Panc1 (cell line): ENCODE measurements around the gene DGKD. TPM values are rescaled to one million over a fixed set of nuclear protein-coding genes. Genes with fewer than 3 reads are reported as not detected.

Experiments
- ATAC-seq: fragments of 200-7000 bp; cut with Tn5 transposase; 2 replicates; pipeline ENCODE4 v1.9.1; 2020; ENCODE audit warnings: mild to moderate bottlenecking, moderate library complexity
- BruUV-seq: library from RNA; stranded (reverse); fragments of 400-500 nt; replicated peaks from 2 replicates; lab custom pipeline; 2021; lab: Mats Ljungman, UMichigan
- CTCF ChIA-PET: fragments of 300-600 bp; sonication (Branson Sonifier 250); formaldehyde crosslinking; loops from one replicate; lab custom pipeline; 2022; ENCODE audit warnings: antibody characterized with exemption; lab: Charles Lee
- POLR2A ChIA-PET: fragments of 300-600 bp; sonication (Branson Sonifier 250); formaldehyde crosslinking; loops from one replicate; lab custom pipeline; 2022; ENCODE audit warnings: antibody characterized with exemption; lab: Charles Lee
- DNase-seq: peaks from one replicate; pipeline ENCODE4 v3.0.0-alpha.2; 2010; ENCODE audit warnings: low read depth, low spot score
- H3K27ac ChIP-seq: 2 replicates; pipeline ENCODE4 v1.5.1; 2011; ENCODE audit warnings: mild to moderate bottlenecking, low read length, inconsistent platforms
- H3K27me3 ChIP-seq: fragments of 200-500 bp; sonication (Bioruptor generic); 2 replicates; pipeline ENCODE4 v1.6.0; 2014; ENCODE audit warnings: low read length, inconsistent platforms; ENCODE audit not compliant: control insufficient read depth, insufficient read depth
- H3K36me3 ChIP-seq: fragments of 200-500 bp; sonication (Bioruptor generic); 2 replicates; pipeline ENCODE4 v1.5.1; 2014; ENCODE audit warnings: inconsistent platforms, mild to moderate bottlenecking, low read length, moderate library complexity; ENCODE audit not compliant: control insufficient read depth, insufficient read depth
- H3K4me1 ChIP-seq: 2 replicates; pipeline ENCODE4 v1.5.1; 2011; ENCODE audit warnings: inconsistent platforms, mild to moderate bottlenecking, low read length, moderate library complexity; ENCODE audit not compliant: control insufficient read depth, insufficient read depth
- H3K4me3 ChIP-seq, 2 experiments: 2 replicates each; pipeline ENCODE4 v1.5.1; 2011 to 2012; ENCODE audit warnings: low read depth in 2 of 2, low read length in 2 of 2, mild to moderate bottlenecking in 2 of 2, inconsistent platforms in 1 of 2, moderate library complexity in 1 of 2
- H3K9me3 ChIP-seq: fragments of 200-500 bp; sonication (Bioruptor generic); 2 replicates; pipeline ENCODE4 v1.5.1; 2014; ENCODE audit warnings: low read depth, mild to moderate bottlenecking, inconsistent platforms, low read length, moderate library complexity; ENCODE audit not compliant: control insufficient read depth, insufficient read depth
- CTCF ChIP-seq: fragments of 450-650 bp; IDR thresholded peaks from 2 replicates; pipeline ENCODE4 v1.5.1; 2017; ENCODE audit warnings: mild to moderate bottlenecking
- POLR2AphosphoS5 ChIP-seq: IDR thresholded peaks from 2 replicates; pipeline ENCODE4 v1.6.1; 2012; ENCODE audit warnings: mild to moderate bottlenecking, low read depth, low read length, moderate library complexity
- SIN3A ChIP-seq: IDR thresholded peaks from 2 replicates; pipeline ENCODE4 v1.6.1; 2012; ENCODE audit warnings: low read depth, mild to moderate bottlenecking, low read length, moderate library complexity, borderline replicate concordance; ENCODE audit not compliant: insufficient read depth
- TCF7L2 ChIP-seq: IDR thresholded peaks from 2 replicates; pipeline ENCODE4 v1.6.1; 2011; ENCODE audit warnings: mild to moderate bottlenecking, low read depth, low read length, inconsistent platforms
- in situ Hi-C: cut with HindIII; loops from 2 replicates; pipeline ENCODE4 v1.10.0; 2016; ENCODE audit warnings: low sequenced_read_pairs, low pct_unique_long_range_greater_than_20kb
- intact Hi-C: fragments of 100-400 bp; cut with micrococcal nuclease; formaldehyde crosslinking; loops from one replicate; pipeline ENCODE4 v1.10.0; 2022; ENCODE audit not compliant: unreplicated experiment
- total RNA-seq: library from RNA; stranded (reverse); gene quantifications from one replicate; pipeline ENCODE4 v1.2.1, GENCODE V29; 2021; ENCODE audit not compliant: unreplicated experiment
- TF ChIP-seq, protein P1 (sequence below), 2 experiments: IDR thresholded peaks; 2 replicates each; pipeline ENCODE4 v1.6.1; 2011 to 2012; ENCODE audit warnings: low read depth in 2 of 2, control low read depth in 1 of 2, low read length in 1 of 2, mild to moderate bottlenecking in 1 of 2, moderate library complexity in 1 of 2; ENCODE audit not compliant: insufficient read depth in 1 of 2

Gene DGKD
- total RNA-seq, 1 experiment from 2014 or later, result 89.0 TPM

DNA sequence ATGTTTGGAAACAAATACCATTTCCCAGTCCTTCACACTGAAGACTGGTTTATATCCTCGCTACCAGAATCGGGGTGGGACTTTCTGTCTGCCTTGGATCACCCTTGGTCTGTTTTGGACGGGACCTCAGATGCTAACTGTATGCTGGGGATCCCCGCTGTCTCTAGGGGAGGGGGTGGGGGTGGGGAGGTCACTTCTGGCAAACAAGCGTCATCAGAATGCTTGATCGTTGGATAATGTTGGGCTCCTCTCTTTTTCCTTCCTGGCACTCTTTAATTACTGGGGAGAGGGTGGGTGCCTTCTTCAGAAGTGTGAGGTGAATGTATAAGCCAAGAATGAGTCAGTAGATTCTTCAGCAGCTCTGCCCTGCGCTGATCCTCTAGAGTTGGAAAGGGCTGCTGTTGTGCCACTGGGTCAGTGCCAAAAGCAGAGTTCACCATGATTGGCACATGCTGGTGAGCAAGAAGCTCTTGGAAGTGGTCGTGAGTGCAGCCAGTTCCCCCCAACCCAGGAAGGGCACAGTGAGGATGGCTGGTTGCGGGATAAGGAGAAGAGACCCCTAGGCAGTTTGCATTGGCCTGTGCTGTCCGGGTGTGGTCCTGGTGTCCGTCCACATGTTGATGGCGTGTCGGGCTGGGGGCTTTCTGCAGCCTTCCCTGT, 32.2 kb downstream of the DGKD start:
- no peaks in the 10 kb centered on the region for H3K36me3 ChIP-seq
- no peak for DNase-seq
- TF ChIP-seq TCF7L2 (no peak), CTCF (no peak), POLR2AphosphoS5 (no peak), SIN3A (no peak)
- TF ChIP-seq, protein P1, sequence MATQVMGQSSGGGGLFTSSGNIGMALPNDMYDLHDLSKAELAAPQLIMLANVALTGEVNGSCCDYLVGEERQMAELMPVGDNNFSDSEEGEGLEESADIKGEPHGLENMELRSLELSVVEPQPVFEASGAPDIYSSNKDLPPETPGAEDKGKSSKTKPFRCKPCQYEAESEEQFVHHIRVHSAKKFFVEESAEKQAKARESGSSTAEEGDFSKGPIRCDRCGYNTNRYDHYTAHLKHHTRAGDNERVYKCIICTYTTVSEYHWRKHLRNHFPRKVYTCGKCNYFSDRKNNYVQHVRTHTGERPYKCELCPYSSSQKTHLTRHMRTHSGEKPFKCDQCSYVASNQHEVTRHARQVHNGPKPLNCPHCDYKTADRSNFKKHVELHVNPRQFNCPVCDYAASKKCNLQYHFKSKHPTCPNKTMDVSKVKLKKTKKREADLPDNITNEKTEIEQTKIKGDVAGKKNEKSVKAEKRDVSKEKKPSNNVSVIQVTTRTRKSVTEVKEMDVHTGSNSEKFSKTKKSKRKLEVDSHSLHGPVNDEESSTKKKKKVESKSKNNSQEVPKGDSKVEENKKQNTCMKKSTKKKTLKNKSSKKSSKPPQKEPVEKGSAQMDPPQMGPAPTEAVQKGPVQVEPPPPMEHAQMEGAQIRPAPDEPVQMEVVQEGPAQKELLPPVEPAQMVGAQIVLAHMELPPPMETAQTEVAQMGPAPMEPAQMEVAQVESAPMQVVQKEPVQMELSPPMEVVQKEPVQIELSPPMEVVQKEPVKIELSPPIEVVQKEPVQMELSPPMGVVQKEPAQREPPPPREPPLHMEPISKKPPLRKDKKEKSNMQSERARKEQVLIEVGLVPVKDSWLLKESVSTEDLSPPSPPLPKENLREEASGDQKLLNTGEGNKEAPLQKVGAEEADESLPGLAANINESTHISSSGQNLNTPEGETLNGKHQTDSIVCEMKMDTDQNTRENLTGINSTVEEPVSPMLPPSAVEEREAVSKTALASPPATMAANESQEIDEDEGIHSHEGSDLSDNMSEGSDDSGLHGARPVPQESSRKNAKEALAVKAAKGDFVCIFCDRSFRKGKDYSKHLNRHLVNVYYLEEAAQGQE (IDR thresholded peaks at IDR 0.05; ENCODE audit: insufficient read depth in 1 of 2, low read depth in 2 of 2, low read length in 1 of 2), result no peak
- no peaks in the 10 kb centered on the region for H3K9me3 ChIP-seq
- H3K27me3 ChIP-seq, result no peaks in the 10 kb centered on the region
- BruUV-seq, result no TSS peak
- CTCF ChIA-PET, result no interaction called here
- POLR2A ChIA-PET, result no interaction called here
- no peak overlapping the region for H3K4me3 ChIP-seq
- peaks cover 4% of the 10 kb centered on the region for H3K4me1 ChIP-seq
- in situ Hi-C loops (no loop called here), intact Hi-C loops (no loop called here)
- H3K27ac ChIP-seq, result no peak overlapping the region
- no peak for ATAC-seq

DNA sequence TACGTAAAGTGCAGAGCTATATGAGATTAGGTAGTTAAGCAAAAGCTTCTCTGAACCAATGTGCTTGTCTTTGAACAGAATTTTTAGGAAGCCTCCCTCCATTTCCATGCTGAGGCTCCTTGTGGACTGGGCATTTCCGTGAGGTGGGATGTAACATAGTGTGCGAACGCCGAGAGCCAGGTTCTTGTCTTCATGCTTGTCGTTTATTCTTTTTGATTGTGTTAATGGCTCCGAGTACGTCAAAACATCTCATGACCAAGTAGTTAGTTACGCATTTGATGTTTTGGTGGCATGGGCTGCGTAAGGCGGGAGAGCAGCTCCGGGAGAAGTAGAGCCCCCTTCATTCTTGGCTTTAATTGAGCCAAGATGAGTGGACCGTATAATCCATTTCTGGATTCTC, 32.9 kb downstream of the DGKD start:
- POLR2A ChIA-PET, result no interaction called here
- intact Hi-C loops (no loop called here), in situ Hi-C loops (no loop called here)
- no peak for TF ChIP-seq SIN3A
- no peak for TF ChIP-seq POLR2AphosphoS5
- no peaks in the 10 kb centered on the region for H3K27me3 ChIP-seq
- ATAC-seq (no peak), DNase-seq (no peak)
- H3K27ac ChIP-seq, result no peak overlapping the region
- H3K9me3 ChIP-seq, result no peaks in the 10 kb centered on the region
- H3K36me3 ChIP-seq, result no peaks in the 10 kb centered on the region; the same call in 1 of the 2 replicates
- CTCF ChIA-PET, result interaction anchor here (0.6 kb wide), 1 partner anchor 446 kb away, joined by 4 read pairs; no protein-coding TSS in a partner anchor
- BruUV-seq, result no TSS peak
- no peak overlapping the region for H3K4me3 ChIP-seq
- peaks cover 3% of the 10 kb centered on the region for H3K4me1 ChIP-seq
